ENCODE data around the gene AGPAT3. TPM values are rescaled to one million over a fixed set of nuclear protein-coding genes. Genes with fewer than 3 reads are reported as not detected.
"Not testable (repeated sequence)": the region's sequence is repeated elsewhere in the genome, so short reads cannot be mapped to it uniquely, and the experiment has no call there.

The AGPAT3 gene
- total RNA-seq, 2 donors from 2014 or later, result 21.2 to 109 TPM

DNA sequence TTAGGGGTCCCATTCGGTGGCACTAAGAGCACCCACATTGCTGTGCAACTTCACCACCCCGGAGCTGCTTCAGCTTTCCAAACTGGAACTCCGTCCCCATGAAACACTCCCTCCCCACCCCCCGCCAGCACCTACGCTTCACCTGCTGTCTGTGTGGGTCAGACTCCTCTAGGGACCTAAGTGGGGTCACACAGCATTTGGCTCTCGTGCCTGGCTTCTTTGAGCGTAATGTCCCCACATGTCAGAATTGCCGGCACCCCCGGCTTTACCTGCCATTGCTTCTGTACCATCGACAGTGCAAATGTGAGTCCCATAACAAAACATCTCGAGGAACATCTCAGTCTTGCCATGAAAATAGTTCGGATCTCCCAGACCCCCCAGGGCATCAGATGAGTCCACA is 35.9 kb upstream of the AGPAT3 start:
- ATAC-seq, result no peak
- Mint-ChIP-seq H3K27ac (no peak overlapping the region), H3K9me3 (no peaks in the 10 kb centered on the region), H3K36me3 (peaks cover 0 to 5% of the 10 kb centered on the region in 2 donors)
- DNase-seq (ENCODE audit: low spot score in 2 of 2), result no peak

DNA sequence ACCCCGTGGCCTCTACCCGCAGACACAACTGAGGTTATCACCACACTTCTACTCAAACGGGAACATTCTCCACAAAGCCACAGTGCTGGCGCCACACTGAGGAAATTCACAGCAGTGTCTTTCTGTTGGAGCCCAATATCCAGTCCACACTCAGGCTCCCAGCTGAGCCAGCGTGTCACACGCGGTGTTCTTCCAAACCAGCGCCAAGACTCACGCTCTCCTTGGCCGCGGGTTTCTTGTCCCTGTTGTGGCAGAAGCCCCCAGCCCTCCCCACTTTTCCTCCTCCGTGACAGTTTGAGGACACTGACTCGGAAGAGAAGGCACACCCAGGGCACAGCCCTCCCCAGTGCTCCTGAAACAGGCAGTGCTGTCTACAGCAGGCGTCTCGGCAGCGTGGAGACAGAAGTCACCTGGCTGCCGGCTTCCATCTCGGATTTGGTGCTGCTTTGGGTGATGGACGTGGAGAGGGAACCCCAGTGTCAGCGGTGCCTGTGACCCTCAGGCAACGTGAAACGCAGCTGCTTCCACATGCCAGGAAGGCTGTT is 35.4 kb upstream of the AGPAT3 start:
- no peak for DNase-seq (ENCODE audit: low spot score in 2 of 2)
- Mint-ChIP-seq H3K36me3 (peaks cover 0 to 5% of the 10 kb centered on the region in 2 donors), H3K27ac (peak overlapping the region in 1 of 2 donors; percentile 77), H3K9me3 (no peaks in the 10 kb centered on the region)
- ATAC-seq, result no peak

DNA sequence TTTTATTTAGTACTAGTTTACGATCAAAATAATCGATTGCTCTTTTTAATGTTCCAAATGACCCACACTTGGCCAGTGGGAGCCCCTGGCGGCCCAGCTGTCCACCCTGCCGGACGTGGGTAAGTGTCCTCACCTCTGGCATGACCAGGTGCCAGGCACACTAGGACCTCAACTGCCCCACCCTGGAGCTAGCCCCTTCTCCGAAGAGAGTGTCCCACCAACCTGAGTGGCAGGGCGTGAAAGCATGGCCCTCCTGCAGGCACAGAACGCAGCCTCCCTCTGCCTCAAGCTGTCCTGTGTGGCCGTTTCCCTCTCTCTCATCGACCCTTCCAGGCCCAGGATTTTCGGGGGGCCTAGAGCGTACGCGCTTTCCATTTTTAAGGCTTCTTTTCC is 32.9 kb upstream of the AGPAT3 start:
- no peak for DNase-seq (ENCODE audit: low spot score in 2 of 2)
- Mint-ChIP-seq H3K9me3 (no peaks in the 10 kb centered on the region), H3K27ac (no peak overlapping the region), H3K36me3 (peaks cover 0 to 5% of the 10 kb centered on the region in 2 donors)
- no peak for ATAC-seq

DNA sequence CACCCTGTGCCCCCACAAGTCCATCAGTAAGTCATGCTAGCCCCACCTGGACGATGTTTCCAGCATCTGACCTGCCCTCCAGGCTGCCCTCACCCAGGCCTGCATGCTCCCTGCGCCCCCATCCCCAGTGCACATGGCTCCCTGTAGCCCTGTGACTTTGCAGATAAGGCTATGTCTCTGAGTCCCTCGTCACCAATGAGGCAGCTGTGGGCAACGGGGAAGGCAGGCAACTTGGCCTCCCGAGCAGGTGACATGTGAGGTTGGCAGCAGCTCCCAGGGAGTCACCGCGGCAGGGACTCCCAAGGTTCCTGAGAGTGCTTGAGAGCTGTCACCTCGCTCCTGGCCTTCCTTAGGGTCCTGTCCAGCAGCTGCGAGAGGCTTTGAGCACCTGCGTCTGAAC is 32.4 kb upstream of the AGPAT3 start:
- H3K27ac Mint-ChIP-seq, result no peak overlapping the region
- H3K36me3 Mint-ChIP-seq, result peaks cover 0 to 5% of the 10 kb centered on the region in 2 donors
- no peak for ATAC-seq
- no peaks in the 10 kb centered on the region for H3K9me3 Mint-ChIP-seq
- DNase-seq (ENCODE audit: low spot score in 2 of 2), result no peak

DNA sequence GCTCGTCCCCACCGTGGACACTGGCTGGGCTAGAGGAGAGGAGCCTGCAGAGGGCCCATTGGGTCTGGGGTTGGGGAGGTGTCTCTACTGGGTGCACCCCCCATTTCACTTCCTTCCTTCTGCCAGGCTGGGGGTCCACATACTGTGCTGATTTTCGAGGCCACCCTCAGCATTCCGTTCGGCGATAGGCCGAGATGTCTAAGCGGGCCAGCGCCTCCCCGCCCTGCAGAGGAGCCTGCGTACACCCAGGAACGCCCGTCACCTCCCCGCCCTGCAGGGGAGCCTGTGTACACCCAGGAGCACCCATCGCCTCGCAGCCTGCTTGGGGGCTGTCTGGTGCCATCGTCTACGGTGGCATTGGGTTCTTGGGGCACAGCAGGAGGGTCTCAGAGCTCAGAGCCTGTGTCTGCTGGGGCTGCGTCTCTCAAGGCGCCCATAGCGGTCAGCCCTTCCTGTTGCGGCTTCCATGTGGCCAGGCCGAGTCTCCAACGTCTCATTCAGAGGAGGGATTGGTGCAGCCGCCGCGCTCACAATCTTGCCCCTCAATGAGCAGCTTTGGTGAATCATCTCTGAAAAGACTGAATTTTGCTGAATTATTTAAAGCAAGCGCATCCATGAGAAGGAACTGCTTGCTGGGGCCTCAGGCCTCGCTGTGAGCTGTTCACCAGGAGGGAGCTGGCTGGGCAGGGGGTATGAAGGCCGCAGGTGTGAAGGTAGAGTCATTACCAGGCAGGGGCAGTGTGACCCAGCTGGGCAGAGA is 30.7 kb upstream of the AGPAT3 start:
- H3K27ac Mint-ChIP-seq, result no peak overlapping the region
- ATAC-seq, result no peak
- DNase-seq (ENCODE audit: low spot score in 2 of 2), result no peak
- peaks cover 0 to 5% of the 10 kb centered on the region in 2 donors for H3K36me3 Mint-ChIP-seq
- H3K9me3 Mint-ChIP-seq, result no peaks in the 10 kb centered on the region

DNA sequence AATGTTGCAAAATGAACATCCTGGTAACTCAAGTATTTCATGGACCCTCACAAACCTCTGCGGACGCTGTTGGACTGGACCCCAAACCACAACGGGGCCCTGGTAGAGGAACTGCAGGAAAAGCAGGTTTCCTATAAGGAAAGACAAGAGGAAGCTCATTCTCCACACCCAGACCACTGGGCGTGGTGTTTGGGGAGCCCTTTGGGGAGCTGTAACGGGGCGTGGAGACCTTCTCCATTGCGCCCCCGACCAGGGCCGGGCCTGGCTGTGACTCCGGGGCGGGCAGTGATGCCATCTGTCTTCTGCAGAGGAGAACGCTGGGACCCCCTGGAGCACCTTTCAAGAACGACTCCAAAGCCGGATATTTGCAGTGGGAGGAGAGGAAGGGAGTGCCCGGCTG is 30.0 kb upstream of the AGPAT3 start:
- Mint-ChIP-seq H3K27ac (no peak overlapping the region), H3K36me3 (peaks cover 0 to 5% of the 10 kb centered on the region in 2 donors), H3K9me3 (no peaks in the 10 kb centered on the region)
- DNase-seq (ENCODE audit: low spot score in 2 of 2) (no peak), ATAC-seq (no peak)

DNA sequence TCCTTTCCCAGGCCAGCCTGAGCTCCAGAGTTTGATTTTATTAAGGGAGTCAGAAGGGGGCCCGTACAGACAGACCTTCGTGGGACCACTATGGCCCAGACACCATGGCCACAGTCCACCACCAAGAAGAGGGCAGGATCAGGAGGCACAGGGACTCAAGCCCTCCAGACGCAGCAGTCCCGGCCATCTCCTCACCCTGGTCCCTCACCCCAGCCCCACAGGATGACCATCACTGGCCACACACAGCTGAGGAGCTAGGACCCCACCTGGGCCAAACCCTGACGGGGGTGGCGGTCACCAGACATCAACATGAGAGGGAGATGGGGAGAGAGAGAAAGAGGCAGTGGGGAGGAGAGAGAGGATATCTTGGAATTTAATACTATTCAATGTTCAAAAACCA is 29.2 kb upstream of the AGPAT3 start:
- no peak for ATAC-seq
- no peak for DNase-seq (ENCODE audit: low spot score in 2 of 2)
- peaks cover 0 to 5% of the 10 kb centered on the region in 2 donors for H3K36me3 Mint-ChIP-seq
- H3K27ac Mint-ChIP-seq, result no peak overlapping the region
- no peaks in the 10 kb centered on the region for H3K9me3 Mint-ChIP-seq

DNA sequence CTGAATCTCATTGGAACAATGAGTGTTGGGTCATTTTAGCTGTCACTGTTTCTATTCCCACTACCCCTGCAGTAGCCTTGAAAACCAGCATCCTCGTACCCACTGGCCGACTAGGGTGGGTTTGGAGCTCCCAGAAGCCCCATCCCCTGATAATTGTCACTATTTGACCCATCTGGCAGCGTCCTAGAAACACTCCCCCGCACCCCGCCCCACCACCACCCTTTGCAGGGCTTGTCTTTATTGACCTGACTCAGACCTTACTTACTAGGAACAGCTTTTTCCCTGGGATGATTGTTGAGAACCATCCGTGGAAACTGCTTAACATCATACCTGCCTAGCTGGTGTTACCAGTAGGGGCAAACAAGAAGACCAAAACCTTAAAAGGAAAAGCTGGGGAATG is 28.4 kb upstream of the AGPAT3 start:
- no peak overlapping the region for H3K27ac Mint-ChIP-seq
- DNase-seq (ENCODE audit: low spot score in 2 of 2), result no peak

DNA sequence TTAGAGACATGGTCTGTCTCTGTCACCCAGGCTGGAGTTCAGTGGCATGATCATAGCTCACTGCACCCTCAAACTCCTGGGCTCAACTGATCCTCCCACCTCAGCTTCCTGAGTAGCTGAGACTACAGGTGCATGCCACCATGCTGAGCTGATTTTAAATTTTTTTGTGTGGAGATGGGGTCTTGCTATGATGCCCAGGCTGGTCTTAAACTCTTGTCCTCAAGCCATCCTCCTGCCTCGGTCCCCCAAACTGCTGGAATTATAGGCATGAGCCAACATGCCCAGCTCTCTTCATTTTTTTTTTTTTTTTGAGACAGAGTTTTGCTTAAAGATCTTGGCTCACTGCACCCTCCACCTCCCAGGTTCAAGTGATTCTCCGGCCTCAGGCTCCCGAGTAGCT is 24.8 kb upstream of the AGPAT3 start:
- H3K9me3 Mint-ChIP-seq, result peaks cover 0 to 5% of the 10 kb centered on the region in 2 donors
- H3K36me3 Mint-ChIP-seq, result peaks cover 0 to 7% of the 10 kb centered on the region in 2 donors
- ATAC-seq (no peak), DNase-seq (ENCODE audit: low spot score in 2 of 2) (no peak)
- no peak overlapping the region for H3K27ac Mint-ChIP-seq

More for the DNA sequence above, 28.4 kb upstream of the AGPAT3 start:
- Mint-ChIP-seq H3K9me3 (no peaks in the 10 kb centered on the region), H3K36me3 (peaks cover 0 to 5% of the 10 kb centered on the region in 2 donors)
- ATAC-seq, result no peak

DNA sequence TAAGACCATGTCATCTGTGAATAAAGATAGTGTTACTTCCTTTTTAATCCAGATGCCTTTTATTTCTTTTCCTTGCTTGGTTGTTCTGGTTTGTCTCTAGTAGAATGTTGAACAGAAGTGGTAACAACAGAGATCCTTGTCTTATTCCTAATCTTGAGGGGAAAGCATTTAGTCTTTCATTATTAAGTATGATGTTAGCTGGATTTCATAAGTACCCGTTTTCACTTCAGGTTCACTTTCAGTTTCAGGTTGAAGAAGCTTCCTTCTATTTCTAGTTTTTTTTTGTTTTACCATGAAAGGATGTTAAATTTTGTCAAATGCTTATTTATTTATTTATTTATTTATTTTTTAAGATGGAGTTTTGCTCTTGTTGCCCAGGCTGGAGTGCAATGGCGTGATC is 22.3 kb upstream of the AGPAT3 start:
- no peak for DNase-seq (ENCODE audit: low spot score in 2 of 2)
- peaks cover 0 to 5% of the 10 kb centered on the region in 2 donors for H3K9me3 Mint-ChIP-seq
- peaks cover 0 to 7% of the 10 kb centered on the region in 2 donors for H3K36me3 Mint-ChIP-seq
- peak overlapping the region; percentile 30 to 37 for H3K27ac Mint-ChIP-seq
- ATAC-seq, result peak; percentile 58 to 66

DNA sequence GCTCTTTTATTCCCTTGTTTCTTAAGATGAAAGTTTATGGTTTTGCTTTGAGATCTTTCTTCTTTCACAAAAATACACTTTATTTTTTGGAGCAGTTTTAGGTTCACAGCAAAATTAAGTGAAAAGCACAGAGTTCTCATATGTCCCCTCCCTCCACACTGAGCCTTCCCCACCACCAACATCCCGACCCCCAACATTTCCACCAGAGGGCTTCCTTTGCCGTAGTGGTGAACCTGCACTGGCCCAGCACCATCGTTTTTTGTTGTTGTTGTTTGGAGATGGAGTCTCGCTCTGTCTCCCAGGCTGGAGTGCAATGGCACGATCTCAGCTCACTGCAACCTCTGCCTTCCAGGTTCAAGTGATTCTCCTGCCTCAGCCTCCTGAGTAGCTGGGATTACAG is 20.1 kb upstream of the AGPAT3 start:
- not testable (repeated sequence) for H3K36me3 Mint-ChIP-seq; ATAC-seq; DNase-seq (ENCODE audit: low spot score in 2 of 2); H3K27ac Mint-ChIP-seq; H3K9me3 Mint-ChIP-seq

DNA sequence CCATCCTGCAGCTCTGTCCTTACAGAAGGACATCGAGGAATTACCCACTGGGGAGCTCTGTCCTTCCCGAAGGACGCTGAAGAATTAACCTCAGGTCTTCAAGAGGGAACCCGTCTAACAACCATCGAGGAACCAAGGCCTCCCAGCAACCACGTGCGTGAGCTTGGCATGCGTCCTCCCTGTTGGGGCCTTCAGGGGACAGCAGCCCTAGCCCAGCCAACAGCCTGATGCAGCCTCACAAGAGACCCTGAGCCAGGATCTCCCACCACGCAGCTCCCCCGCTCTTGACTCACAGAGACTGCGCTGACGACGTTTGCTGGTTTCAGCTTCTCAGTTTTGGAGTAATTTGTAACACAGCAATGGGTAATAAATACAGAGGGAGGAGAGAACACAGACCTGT is 19.6 kb upstream of the AGPAT3 start:
- Mint-ChIP-seq H3K9me3 (peaks cover 0 to 5% of the 10 kb centered on the region in 2 donors), H3K36me3 (peaks cover 0 to 7% of the 10 kb centered on the region in 2 donors), H3K27ac (no peak overlapping the region)
- ATAC-seq, result no peak
- no peak for DNase-seq (ENCODE audit: low spot score in 2 of 2)

DNA sequence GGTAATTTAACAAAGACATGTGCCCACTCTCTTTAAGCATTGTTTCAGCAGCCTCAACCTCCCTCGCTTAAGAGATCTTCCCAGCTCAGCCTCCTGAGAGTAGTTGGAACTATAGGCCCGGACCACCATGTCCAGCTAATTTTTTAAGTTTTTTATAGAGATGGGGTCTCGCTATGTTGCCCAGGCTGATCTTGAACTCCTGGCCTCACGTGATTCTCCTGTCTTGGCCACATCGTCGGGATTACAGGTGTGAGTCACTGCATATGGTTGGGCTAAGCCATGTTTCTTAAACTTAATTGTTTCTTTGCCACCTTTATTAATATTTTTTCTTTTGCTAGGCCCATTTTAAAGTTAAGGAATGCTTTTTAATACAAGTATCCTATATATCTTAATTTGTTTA is 18.6 kb upstream of the AGPAT3 start:
- DNase-seq (ENCODE audit: low spot score in 2 of 2) (no peak), ATAC-seq (no peak)
- H3K9me3 Mint-ChIP-seq, result peaks cover 0 to 14% of the 10 kb centered on the region in 2 donors
- H3K36me3 Mint-ChIP-seq, result peaks cover 0 to 18% of the 10 kb centered on the region in 2 donors
- H3K27ac Mint-ChIP-seq, result no peak overlapping the region

DNA sequence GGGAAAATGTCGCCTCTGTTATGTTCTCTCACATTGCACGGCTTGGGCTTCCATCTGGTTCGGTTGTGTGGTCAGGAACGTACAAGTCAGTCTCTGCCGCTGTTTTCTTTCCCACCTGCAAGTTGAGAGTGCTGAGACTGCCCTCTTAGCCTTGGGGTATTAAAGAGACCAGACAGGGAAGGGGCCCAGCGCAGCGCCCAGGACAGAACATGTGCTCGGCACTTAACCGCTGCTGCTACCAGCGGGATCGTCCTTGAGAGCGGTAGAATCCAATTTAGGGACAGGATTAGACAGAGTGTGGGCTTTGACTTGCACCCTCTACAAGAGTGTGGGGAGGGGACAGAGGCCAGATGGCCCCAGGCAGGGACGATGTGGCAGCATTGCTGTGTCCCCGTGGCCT is 17.7 kb upstream of the AGPAT3 start:
- Mint-ChIP-seq H3K36me3 (peaks cover 0 to 18% of the 10 kb centered on the region in 2 donors), H3K27ac (no peak overlapping the region), H3K9me3 (peaks cover 0 to 14% of the 10 kb centered on the region in 2 donors)
- DNase-seq (ENCODE audit: low spot score in 2 of 2) (no peak), ATAC-seq (no peak)

DNA sequence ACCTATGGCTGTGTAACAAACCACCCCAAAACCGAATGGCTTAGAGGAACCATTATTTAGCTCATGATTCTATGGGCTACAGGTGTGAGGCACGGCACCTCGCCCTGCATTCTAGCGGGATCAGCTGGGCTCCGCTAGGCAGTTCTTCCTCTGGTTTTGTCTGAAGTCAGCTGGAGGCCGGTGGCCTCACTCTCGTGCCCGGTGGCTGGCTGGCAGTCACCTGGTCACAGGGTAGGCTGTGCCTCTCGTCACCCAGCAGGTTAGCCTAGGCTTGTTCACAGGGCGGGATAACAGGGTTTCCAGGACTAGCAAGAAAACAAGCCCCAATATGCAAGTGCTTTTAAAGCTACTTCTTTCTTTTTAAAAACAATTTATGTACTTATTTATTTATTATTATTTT is 16.3 kb upstream of the AGPAT3 start:
- no peak overlapping the region for H3K27ac Mint-ChIP-seq
- peaks cover 0 to 18% of the 10 kb centered on the region in 2 donors for H3K36me3 Mint-ChIP-seq
- no peak for DNase-seq (ENCODE audit: low spot score in 2 of 2)
- peaks cover 0 to 14% of the 10 kb centered on the region in 2 donors for H3K9me3 Mint-ChIP-seq
- no peak for ATAC-seq

DNA sequence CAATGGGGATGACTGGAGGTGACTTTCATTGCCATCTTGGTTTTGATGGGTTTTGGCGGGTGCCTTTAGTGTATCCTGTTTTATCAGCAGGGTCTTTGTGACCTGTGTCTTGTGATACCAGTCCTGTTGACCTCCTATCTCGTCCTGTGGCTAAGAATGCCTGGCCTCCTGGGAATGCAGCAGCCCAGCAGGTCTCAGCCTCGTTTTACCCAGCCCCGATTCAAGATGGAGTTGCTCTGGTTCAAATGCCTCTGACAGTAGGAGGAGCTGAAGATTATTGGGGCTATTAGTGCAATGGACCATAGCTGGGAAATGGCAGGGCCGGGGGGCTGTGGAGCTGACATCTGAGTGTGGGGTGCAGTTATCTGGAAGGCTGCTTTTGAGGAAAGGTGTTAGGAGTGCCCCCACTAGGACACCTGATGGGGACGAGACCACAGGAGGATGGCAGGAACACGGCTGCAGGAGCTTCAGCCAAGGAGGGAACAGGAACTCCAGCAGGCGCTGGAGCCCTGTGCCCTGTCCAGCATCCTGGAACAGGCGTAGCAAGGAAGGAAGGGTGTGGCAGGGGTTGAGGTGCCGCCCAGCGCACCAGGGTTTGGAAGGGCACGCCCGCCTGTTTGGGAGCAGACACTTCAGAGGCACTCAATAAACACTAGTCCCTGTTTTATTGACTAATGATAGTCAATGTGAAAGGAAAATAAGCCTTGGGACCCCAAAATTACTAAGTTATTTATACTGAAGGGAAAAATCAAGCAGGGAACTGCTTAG is 15.3 kb upstream of the AGPAT3 start:
- peaks cover 0 to 13% of the 10 kb centered on the region in 2 donors for H3K36me3 Mint-ChIP-seq
- no peak overlapping the region for H3K27ac Mint-ChIP-seq
- no peak for ATAC-seq
- H3K9me3 Mint-ChIP-seq, result peaks cover 0 to 11% of the 10 kb centered on the region in 2 donors
- no peak for DNase-seq (ENCODE audit: low spot score in 2 of 2)

DNA sequence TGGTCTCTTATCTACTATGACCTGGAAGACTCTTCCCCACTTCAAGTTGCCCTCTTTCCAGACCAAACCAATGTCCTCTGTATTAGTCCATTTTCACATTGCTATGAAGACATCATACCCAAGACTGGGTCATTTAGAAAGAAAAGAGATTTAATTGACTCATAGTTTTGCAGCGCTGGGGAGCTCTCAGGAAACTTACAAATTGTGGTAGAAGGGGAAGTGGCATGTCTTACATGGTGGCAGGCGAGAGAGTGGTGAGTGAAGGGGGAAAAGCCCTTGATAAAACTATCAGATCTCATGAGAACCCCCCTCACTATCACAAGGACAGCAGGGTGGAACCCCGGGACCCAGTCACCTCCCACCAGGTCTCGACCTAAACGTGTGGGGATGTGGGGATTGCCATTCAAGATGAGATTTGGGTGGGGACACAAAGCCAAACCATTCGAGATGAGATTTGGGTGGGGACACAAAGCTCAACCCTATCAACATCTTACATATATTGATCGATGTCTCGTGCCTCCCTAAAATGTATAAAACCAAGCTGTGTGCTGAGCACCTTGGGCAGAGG is 14.2 kb upstream of the AGPAT3 start:
- Mint-ChIP-seq H3K36me3 (peaks cover 0 to 11% of the 10 kb centered on the region in 2 donors), H3K27ac (no peak overlapping the region), H3K9me3 (peaks cover 0 to 9% of the 10 kb centered on the region in 2 donors)
- ATAC-seq, result peak in 1 of 2 donors; percentile 36
- no peak for DNase-seq (ENCODE audit: low spot score in 2 of 2)
